Measurements from ENCODE around the gene ANHX.

DNA sequence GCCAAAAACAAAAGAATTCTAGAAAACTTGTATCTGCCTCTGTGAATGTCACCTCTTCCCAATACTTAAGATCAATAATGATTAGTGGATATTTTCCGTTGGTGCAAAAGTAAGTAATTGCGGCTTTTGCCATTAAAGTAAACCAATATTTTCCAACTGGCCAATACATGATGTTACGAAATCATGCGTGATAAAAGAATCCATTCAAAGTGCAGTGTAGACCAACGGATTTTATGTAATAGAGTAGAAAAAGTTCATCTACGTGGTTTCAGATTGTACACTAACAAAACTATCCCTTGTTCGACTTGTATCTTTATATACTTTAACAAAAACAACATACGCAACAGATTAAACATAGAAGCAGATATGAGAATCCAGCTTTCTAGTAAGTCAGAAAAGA, 55.0 kb downstream of the ANHX start:
- TF ChIP-seq, protein P1, sequence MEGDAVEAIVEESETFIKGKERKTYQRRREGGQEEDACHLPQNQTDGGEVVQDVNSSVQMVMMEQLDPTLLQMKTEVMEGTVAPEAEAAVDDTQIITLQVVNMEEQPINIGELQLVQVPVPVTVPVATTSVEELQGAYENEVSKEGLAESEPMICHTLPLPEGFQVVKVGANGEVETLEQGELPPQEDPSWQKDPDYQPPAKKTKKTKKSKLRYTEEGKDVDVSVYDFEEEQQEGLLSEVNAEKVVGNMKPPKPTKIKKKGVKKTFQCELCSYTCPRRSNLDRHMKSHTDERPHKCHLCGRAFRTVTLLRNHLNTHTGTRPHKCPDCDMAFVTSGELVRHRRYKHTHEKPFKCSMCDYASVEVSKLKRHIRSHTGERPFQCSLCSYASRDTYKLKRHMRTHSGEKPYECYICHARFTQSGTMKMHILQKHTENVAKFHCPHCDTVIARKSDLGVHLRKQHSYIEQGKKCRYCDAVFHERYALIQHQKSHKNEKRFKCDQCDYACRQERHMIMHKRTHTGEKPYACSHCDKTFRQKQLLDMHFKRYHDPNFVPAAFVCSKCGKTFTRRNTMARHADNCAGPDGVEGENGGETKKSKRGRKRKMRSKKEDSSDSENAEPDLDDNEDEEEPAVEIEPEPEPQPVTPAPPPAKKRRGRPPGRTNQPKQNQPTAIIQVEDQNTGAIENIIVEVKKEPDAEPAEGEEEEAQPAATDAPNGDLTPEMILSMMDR (IDR thresholded peaks at IDR 0.05; ENCODE audit: insufficient read depth, low read depth, low read length) = no peak
- no peak for TF ChIP-seq EZH2 (IDR thresholded peaks at IDR 0.05; ENCODE audit: insufficient read depth, low read length)
